Fibroblast of peridontal ligament (primary cell): ENCODE measurements around the gene DIP2A.

Experiments
- DNase-seq: peaks from one replicate; pipeline ENCODE4 v3.0.0-alpha.2; 2010; ENCODE audit errors: extremely low read depth

Gene DIP2A

DNA sequence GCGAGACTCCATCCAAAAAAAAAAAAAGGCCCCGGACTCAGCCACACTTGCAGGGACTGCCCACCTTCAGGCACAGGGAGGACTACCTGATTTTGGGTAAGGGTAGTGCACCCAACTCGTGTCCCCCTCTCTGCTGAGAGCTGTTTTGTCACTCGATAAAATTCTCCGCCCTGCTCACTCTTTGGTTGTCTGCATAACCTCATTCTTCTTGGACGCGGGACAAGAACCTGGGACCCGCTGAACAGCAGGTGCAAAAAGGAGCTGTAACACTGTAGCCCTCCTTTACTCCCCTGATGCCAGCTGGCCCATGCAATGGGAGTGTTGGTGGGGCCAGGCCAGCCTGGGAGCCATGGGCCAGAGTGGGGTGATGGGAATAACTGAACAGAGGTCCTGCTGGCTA is 135.6 kb downstream of the DIP2A start:
- no peak for DNase-seq

DNA sequence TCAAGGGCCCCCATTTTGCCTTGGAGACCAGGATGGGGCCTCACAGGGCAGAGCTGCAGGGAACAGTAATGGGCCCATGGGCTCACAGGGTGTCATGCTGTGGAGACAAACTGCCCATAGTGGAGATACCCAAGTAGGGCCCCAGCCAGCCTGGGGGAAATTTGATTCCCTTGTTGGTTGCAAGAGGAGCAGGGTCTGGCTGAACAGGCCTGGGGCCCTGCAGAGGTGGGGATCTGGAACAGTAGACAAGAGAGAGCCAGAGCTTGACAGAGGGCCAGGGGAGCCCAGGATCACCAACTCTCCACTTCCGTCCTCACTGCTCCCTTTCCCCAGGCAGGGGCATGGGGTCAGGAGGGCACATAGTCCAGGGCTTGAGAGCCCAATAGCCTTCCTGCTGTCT is 137.5 kb downstream of the DIP2A start:
- DNase-seq = no peak

DNA sequence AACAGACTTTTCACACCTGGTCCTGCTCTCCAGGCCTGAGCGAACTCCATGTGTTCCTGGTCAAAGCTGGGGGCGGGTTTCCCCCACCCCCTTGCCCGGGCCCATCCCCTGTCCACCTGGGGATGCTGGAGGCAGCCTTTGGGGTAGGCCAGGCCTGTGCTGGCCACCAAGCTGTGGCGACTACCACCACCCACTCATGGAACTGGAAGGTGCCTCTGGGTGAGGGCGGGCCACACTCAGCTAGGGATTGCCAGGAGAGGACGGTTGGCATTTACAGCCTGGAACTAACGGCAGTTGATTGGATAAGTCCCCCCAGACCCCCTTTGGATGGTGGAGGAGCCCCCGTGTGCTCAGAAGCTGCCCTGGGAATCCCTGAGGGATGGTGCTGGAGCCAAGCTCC is 138.3 kb downstream of the DIP2A start:
- no peak for DNase-seq

DNA sequence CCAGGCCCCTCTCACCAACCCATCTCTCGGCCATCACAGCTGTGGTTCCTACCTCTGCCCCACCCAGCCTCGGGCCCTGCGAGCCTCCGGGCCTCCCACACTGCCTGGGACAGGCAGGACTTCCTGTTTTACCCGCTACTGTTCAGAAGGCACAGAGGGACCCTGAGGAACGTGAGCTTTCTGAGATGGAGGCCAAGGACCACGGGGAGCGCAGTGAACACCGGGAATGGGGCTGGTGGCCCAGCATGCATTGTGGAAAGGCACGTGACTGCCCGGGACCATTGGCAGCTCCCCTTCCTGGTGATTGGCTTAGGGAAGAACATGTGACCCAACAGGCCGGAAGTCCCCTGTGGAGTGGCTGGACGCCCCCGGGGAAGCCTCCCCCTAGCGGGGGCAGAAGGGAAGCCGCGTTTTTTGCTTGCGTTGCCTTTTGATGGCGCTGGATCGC is 139.2 kb downstream of the DIP2A start:
- DNase-seq = no peak

DNA sequence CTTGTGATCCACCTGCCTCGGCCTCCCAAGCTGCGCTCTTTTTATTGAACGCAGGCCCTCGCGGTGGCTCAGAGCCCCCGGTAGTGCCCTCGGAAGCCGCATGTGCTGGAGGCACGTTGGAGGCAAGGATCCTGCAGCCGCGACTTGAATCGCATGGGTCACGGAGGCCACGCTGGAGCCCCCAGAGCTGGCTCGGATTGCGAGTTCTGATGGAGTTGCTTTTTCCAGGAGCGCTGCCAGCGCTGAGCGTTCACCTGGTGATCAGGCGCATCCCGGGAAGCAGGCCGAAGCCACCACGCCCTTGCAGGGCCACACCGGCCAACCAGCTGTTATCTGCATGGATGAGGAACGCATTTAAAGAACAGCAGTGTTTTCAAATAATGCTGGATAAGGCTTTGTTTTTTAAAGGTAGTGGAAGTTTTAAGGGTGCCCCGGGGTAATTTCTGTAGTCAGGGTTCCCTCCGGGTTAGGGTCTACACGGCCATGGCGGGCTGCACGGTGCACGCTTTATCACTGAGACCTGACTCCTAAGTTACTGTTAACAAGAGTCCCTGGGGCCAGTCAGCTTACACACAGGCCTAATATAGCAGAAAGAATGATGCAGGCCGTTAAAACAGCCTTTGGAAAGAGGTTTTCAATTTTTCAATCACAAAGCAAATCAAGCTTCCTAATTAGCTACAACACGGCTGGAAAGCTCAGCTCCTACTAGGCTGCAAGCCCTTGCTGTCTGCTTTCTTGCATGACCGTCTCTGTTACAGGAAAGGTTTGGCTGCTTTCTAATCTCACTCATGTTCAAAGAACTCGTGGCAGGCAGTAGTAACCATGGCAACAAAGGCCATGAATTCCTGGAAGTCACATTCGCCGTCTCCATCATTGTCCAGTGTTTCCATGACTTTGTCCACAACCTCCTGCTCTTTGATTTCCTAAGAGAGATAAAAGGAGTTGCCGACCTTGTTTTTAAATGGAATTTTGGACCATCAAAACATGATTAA is 140.2 kb downstream of the DIP2A start:
- DNase-seq = peak; percentile 91

DNA sequence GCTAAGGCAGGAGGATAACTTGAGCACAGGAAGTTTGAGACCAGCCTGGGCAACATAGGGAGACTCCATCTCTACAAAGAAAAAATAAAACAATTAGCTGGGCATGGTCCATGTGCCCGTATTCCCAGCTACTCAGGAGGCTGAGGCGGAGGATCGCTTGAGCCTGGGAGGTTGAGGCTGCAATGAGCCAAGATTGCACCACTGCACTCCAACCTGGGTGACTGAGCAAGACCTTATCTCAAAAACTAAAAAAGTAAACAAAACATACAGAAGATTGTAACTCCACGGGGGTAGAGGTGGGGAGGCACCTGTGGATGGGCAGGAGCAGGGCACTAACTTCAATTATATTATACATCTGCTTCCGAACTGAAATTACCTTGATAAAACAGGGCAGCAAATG is 141.6 kb downstream of the DIP2A start:
- no peak for DNase-seq

DNA sequence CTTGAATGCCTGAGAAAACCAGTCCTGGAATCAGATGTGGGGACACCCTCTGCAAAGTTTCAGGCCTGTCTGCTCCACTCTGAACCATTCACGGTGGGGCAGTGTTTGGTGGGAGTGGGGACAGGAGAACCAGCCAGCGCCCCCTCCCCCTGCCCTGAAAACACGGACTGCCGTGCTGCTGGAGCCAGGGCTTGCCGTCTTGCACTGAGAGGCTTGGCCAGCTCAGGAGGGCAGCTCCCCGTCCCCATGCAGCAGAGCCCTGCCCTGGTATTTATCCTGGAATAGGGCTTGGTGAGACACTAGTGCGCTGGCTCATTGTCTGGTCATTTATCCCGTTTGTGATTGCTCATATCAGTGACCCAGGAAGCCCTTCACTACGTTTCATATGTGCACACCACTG is 142.3 kb downstream of the DIP2A start:
- no peak for DNase-seq

DNA sequence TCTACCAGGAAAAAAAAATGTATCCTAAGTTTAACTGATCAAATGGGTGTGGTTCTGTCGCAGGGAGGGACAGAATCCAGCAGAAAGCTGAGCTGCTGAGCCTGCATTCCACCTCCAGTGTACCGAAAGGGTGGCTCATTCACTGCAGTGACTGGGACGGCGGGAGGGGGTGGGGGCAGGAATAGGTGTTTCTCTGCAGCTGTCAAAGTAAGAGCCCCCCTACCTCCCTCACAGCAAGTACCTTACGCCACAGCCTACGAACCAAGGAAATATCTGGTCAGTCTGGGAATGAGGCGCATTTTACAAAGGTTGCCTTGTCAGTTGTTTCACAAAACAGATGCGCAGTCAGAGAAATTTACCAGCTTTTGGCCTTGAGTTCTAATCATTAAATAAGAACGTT is 144.5 kb downstream of the DIP2A start:
- peak; percentile 2 for DNase-seq

DNA sequence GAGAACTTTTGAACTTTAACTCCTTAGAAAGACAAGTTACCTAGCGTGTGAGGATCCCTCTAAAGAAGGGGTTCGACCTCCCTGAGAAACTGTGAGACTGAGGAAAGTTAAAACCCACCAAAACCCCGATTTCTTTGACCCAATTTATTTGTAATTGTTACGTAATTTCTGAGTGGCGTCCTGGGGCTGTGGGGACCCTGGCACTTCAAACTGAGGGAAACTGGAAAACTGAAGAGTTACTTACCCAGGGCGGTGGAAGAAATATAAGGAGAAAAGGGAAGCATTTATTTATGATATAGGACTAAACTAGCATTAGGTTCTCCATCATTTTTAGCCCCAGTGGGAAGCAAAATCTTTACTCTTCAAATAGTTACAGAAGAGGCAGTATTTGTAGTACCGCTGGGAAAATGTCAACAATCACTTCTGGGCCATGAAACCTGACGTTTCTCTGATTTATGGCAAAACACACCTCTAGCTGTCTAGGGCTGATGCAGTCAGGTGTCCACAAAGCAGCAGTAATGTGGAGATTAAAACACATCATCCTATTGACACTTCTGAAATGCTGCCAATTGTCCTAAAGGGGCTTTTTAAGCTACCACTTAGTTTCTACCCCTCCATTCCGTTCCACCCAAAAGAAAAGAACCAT is 145.8 kb downstream of the DIP2A start:
- DNase-seq = no peak

DNA sequence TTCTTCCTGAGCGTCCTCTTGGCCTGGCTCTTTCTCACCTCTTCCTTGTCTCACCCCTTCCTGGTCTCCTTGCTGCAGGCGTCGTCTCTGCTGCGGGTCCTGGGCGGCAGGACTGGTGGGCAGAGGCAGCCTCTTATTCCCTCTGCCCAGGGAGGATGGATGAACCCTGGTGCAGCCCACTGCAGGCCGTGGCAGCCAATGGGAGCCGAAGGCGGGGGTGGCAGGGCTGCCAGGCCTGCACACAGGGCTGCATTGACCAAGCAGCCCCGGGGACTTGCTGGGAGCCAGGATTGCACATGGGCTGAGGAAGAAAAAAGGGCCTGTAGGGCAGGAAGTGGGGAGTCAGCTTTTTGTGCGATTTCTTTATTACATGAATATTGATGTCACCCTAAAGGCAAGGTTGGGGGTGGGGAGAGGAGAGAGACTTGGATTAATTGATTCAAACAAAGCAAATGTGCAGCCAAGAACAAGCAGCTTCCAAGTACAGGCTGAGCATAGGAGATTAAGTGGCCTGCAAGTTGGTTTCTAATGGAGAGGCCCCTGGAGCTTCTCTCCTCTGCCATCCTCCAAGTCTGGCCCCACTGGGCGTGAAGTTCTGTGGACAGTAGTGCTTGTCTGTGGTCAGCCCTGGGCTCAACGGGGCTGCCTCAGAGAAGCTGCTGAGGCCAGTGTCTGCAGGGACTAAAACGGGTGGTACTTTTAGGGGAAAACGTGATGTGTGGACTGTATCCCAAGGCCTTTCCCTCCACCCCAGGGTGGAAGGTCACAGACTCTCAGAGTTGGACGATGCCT is 146.5 kb downstream of the DIP2A start, which contains the start of gene S100B:
S100B (minus strand) TSS at position 108 of the 792 bp plus-strand sequence. CDS start 2,667 bp downstream, outside the sequence.
- DNase-seq = no peak

DNA sequence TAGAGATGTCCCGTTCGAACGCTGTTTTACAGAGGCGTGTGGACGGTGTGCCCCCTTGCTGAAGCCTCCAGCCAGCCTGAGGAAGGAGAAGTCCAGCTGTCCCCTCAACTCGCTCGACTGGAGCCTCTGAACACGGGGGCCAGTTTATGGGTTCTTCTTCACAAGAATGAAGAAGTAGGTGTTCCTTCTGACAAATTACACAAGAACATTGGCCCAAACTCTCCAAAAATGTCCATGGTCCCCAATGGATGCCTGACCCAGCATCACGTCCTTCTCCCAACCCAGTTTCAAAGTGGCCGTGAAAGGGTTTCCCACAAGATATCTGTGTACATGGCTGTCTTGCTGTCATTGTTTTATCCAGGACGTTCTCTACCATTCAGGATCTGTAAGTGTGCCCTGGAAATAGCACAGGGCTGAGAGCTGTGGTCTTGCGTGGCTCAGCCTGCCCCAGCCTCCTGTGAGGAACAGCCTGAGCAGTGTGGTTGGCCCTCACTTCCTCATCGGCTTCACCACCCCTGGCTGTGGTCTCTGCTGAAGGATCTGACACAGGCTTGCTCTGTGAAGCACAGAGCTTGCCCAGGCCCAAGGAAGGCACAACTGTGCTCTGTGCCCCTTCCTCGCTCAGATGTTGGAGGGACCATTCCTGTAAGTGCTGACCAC is 147.2 kb downstream of the DIP2A start:
- DNase-seq = no peak

DNA sequence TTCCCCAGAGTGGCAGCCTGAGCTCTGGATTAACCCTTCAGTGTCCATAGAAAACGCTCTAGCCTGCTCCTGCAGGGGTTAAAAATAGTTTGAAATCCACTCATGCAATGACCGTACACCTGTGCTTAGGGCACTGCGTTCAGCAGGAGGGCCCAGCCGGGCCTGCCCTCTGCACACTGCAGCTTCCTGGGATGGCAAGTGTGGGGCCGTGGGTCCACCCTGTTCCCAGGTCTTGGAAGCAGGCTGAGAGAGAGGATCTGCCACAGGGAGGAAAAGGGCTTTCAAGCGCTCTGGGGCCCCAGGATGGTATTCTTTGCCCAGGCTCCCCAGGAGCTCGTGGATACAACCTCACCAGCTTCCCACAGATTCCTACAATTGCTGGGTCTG is 147.7 kb downstream of the DIP2A start:
- DNase-seq = no peak

DNA sequence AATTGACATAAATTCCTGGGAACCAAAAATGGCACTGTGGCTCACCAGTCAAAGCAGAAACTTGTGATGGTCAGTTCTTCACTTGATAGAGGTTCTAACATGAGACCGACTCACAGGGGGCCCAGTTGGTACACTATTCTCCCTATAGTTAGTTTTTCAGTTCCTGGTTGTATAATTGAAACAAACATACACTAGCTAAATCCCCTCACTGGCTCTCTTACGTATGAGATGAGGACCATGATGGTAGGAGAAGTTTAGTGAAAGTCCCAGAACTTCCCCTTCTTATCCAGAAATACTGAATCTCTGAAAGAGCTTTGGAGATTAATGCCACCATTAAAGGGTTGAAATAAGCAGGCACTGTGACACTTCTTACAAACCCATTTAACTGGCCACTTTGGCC is 148.9 kb downstream of the DIP2A start:
- no peak for DNase-seq

DNA sequence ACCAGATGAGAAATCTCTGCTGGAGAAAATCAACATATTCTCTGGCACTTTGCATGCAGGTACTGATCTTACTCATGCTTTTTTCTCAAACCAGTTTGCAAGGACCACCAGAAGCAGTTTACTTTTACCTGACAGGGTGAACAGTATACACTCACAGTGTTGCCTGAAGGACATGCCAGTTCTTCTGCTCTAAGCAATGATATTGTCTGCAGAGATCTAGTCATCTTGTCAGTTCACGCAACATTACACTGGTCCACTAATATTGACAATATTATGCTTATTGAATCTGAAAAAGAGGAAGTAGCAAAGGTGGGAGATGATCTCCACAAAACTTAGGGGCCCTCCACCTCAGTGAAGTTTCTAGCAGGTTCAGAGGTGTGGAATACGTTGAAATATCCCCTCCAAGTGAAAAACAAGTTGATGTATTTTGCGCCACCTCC is 150.0 kb downstream of the DIP2A start:
- no peak for DNase-seq

DNA sequence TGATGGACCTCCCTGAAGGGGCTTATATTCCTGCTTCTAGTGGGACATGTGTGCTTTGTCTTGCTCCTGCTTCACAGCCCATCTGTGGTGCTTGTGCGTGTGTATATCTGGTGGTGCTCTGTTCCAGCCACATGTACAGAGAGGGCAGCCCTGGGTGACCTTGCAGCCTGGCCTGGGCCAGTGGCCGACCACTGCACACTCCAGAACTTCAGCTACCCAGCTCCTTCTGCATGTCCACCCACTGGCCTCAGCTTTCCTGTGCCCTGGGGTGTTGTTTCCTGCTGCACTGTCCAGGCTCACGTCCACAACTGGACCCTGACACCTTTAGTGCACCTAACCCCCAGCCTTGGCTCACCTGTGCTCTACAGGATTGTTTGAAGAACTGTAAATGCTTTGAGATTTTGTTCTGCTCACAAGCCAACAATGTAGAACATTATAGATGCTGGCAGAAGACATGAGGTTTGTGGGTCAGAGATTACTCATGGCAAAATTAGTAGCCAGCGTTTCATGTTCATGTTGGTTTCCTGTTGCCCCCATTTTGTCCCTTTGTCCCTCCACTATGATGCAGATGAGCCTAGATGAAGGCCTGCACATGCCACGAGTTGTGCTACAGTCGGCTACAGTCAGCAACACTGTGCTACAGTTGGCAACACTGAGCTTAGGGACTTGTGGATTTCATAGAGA is 151.5 kb downstream of the DIP2A start:
- DNase-seq = no peak

DNA sequence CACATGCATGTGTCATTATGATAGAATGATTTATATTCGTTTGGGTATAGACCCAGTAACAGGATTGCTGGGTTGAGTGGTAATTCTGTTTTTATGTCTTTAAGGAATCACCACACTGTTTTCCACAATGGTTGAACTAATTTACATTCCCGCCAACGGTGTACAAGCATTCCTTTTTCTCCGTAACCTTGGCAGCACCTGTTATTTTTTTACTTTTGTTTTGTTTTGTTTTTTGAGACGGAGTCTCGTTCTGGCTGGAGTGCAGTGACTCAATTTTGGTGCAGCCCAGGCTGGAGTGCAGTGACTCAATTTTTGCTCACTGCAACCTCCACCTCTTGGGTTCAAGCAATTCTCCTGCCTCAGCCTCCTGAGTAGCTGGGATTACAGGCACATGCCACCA is 154.7 kb downstream of the DIP2A start:
- no peak for DNase-seq

DNA sequence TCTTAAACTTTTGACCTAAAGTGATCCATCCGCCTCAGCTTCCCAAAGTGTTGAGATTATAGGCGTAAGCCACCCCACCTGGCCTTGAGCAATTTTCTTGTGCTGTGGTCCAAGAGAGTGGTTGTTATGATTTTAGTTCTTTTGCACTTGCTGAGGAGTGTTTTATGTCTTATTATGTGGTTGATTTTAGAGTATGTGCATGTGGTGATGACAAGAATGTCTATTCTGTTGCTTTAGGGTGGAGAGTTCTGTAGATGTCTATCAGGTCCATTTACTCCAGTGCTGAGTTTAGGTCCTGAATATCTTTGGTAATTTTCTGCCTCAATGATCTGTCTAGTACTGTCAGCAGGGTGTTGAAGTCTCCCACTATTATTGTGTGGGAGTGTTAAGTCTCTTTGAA is 157.4 kb downstream of the DIP2A start:
- no peak for DNase-seq

DNA sequence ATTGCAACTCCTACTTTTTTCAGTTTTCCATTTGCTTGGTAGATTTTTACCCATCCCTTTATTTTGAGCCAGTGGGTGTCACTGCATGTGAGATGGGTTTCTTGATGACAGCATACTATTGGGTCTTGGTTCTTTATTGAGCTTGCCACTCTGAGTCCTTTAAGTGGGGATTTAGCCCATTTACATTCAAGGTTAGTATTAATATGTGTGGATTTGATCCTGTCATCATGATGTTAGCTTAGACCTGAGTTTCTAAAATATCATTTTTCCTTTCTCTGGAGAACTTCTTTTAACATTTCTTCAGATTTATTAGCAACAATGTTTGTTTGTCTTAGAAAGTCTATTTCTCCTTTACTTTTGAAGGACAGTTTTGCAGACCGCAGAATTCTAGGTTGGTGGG is 158.0 kb downstream of the DIP2A start:
- no peak for DNase-seq

DNA sequence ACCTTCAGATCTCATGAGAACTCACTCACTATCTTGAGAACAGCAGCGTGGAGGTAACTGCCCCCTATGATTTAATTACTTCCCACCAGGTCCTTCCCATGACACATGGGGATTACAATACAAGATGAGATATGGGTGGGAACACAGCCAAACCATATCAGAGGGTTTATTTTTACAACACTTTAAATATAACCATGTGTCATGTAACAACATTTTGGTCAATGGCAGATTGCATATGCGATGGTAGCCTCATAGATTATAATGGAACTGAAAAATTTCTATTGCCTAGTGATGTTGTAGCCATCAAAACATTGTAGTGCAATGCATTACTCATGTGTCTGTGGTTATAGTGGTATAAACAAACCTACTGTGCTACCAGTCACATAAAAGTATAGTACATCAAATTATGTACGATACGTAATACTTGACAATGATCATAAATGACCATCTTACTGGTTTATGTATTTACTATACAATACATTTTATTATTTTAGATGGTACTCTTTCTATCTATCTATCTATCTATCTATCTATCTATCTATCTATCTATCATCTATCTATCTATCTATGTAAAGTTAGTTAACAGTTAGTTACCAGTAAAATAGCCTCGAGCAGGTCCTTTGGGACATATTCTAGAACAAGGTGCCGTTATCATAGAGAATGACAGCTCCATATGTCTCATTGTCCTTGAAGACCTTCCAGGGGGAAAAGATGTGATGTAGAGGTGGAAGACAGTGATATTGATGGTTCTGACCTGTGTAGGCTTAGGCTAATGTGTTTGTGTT is 158.8 kb downstream of the DIP2A start:
- DNase-seq = peak; percentile 44

DNA sequence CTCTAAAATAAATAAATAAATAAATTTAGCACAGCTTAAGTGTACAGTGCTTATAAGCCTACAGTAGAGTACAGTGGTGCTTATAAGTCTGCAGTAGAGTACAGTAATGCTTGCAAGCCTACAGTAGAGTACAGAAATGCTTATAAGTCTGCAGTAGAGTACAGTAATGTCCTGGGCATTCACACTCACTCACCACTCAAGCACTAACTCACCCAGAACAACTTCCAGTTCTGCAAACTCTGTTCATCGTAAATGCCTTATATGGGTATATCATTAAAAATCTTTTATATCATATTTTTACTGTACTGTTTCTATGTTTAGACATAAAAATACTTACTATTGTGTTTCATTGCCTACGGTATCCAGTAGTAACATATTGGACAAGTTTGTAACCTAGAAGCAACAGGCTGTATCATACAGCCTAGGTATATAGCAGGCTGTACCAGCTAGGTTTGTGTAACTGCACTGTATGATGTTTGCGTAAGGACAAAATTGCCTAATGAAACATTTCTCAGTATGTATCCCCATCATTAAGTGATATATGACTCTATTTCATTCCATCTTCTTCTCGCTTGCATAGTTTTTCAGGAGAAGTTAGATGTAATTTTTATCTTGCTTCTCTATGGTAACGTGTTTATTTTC is 160.2 kb downstream of the DIP2A start:
- DNase-seq = no peak
